Measurements from ENCODE around the gene CDH4. TPM values are rescaled to one million over a fixed set of nuclear protein-coding genes. Genes with fewer than 3 reads are reported as not detected.

The CDH4 gene
- total RNA-seq, 4 donors from 2014 or later = 0.13 to 0.38 (median 0.21) TPM; not detected in 1

DNA sequence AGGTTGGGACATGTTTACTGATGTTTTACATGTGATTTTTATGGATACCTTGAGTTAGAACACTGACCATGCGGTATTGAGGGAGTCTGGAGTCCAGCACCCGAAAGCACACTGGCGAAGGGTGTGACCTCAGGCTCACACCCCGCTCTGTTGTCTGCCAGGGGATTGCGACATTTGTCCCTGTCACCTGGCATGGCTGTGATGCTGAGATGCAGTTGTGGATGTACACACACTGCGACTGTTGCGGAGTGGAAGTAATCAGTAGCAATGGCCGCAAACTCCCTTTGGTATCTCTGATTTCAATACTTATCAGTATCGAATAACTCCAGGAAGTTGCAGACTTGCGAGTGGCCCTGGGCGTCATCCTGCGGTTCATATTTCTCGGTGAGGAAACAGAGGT, 43.2 kb downstream of the CDH4 start:
- intact Hi-C loops (cut with DNase I) = no loop called here

DNA sequence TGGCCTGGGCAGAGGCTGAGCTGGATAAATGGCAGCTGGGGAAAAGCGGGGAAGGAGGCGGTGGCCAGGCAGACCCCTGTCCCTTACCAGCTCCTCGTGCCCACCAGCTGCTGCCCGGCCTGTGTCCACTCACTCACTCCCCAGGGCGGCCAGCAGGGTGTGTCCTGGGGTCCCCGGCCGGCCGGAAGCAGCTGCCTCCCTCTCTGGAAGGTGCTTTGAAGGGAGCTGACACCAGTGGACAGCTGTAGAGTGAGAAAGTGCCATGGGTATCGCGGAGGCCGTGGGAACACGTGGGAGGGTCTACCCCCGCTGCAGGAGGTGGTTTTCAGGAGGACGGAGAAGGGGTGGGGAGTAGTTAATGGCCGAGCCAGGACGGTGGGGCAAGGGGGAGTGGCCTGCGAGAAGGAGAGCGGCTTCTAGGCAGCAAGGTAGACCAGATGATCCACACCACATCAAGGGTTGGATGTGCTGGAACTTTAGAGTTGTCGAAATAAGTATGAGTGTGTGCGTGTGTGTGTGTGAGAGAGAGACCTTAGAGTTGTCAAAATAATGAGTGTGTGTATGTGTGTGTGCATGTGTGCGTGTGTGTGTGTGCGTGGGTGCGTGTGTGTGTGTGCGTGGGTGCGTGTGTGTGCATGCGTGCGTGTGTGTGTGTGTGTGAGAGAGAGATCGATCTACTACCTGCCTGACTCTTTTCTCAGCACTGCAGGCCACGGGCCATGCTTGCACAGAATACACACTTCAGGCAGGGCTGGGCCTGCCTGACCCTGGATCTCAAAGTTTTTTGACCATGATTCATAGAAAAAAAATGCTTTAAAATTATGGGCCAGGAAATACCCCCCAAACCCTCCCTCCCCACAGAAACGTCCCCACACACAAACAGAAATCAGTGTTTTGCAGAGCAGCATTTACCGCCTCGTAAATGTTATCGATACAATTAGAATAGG, 43.9 kb downstream of the CDH4 start:
- Histone ChIP-seq H3K4me3 (no peak overlapping the region), H3K36me3 (no peaks in the 10 kb centered on the region), H3K27ac (no peak overlapping the region), H3K9me3 (no peaks in the 10 kb centered on the region), H3K4me1 (no peaks in the 10 kb centered on the region), H3K27me3 (peaks cover 0 to 4% (median 0%) of the 10 kb centered on the region in 4 donors)
- TF ChIP-seq POLR2A (IDR thresholded peaks at IDR 0.05) = no peak
- DNase-seq = no peak
- WGBS, 2 donors = 61 to 64% methylated on average over 24 to 28 of the region's 33 CpGs
- intact Hi-C loops (cut with DNase I) = no loop called here

More for the DNA sequence above, 43.2 kb downstream of the CDH4 start:
- no peaks in the 10 kb centered on the region for H3K9me3 ChIP-seq
- H3K27me3 ChIP-seq = peaks cover 0 to 4% (median 0%) of the 10 kb centered on the region in 4 donors
- 86 to 87% methylated on average over 13 of the region's 13 CpGs for WGBS, 2 donors
- TF ChIP-seq POLR2A (IDR thresholded peaks at IDR 0.05) (no peak), CTCF (IDR thresholded peaks at IDR 0.05) (no peak)
- no peaks in the 10 kb centered on the region for H3K4me1 ChIP-seq
- no peak overlapping the region for H3K4me3 ChIP-seq
- no peak overlapping the region for H3K27ac ChIP-seq
- no peak for DNase-seq
- H3K36me3 ChIP-seq = no peaks in the 10 kb centered on the region

DNA sequence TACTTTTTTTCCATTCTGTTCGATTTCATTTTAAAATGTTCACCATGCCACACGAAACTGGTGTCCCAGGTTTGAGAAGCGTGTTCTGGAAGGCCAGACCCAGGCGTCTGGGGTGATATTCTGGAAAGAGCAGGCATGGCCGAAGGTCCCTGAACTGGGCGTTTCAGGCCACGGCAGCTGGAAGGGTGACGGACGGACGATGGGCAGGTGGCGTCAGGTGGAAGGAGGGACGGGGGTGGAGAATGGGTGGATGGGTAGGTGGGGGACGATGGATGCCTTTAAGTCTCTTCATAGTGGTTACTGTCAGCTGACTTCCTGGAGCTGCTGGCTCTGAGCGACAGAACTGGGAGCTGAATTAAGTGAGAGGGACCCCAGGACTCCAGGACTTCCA, 44.6 kb downstream of the CDH4 start:
- Histone ChIP-seq H3K36me3 (no peaks in the 10 kb centered on the region), H3K27me3 (peaks cover 0 to 4% (median 0%) of the 10 kb centered on the region in 4 donors), H3K9me3 (no peaks in the 10 kb centered on the region), H3K27ac (no peak overlapping the region), H3K4me3 (no peak overlapping the region), H3K4me1 (no peaks in the 10 kb centered on the region)
- WGBS, 2 donors = 74 to 83% methylated on average over 14 of the region's 14 CpGs
- intact Hi-C loops (cut with DNase I) = no loop called here
- no peak for DNase-seq
- TF ChIP-seq POLR2A (IDR thresholded peaks at IDR 0.05) (no peak), CTCF (IDR thresholded peaks at IDR 0.05) (no peak)

GRCh38 chr20:61297491-61297890, 45.4 kb downstream of the CDH4 start:
- no peak for DNase-seq
- TF ChIP-seq CTCF (IDR thresholded peaks at IDR 0.05) (no peak), POLR2A (IDR thresholded peaks at IDR 0.05) (no peak)
- no peaks in the 10 kb centered on the region for H3K4me1 ChIP-seq
- H3K27ac ChIP-seq = no peak overlapping the region
- H3K4me3 ChIP-seq = no peak overlapping the region
- H3K27me3 ChIP-seq = peaks cover 0 to 4% (median 0%) of the 10 kb centered on the region in 4 donors
- no peaks in the 10 kb centered on the region for H3K9me3 ChIP-seq
- WGBS, 2 donors = 79 to 80% methylated on average over 8 to 13 of the region's 16 CpGs
- H3K36me3 ChIP-seq = no peaks in the 10 kb centered on the region
- intact Hi-C loops (cut with DNase I) = no loop called here

DNA sequence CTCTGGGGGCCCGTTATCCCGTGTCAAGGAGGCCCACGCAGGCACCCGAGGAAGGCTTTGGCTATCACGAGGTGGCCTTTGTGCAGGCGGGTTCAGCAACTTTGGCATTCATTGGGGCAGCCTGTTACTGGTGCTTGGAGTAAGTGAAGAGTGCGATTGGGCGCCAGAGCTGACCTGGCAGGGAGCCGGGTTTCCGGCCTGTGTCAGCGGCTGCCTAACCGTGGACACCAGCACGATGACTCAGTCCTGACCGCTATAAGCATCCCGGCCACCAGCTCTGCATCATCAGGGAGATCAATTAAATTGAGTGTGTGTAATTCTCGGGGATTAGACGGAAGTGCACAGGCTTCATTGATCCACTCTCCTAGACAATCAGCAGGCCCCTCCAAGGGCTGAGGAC, 45.9 kb downstream of the CDH4 start:
- no peak for DNase-seq
- no peaks in the 10 kb centered on the region for H3K9me3 ChIP-seq
- 83 to 84% methylated on average over 11 to 12 of the region's 17 CpGs for WGBS, 2 donors
- H3K4me3 ChIP-seq = no peak overlapping the region
- no peak overlapping the region for H3K27ac ChIP-seq
- intact Hi-C loops (cut with DNase I) = no loop called here
- no peaks in the 10 kb centered on the region for H3K36me3 ChIP-seq
- TF ChIP-seq POLR2A (IDR thresholded peaks at IDR 0.05) = no peak
- no peak for TF ChIP-seq CTCF (IDR thresholded peaks at IDR 0.05)
- peaks cover 0 to 4% (median 0%) of the 10 kb centered on the region in 4 donors for H3K27me3 ChIP-seq
- no peaks in the 10 kb centered on the region for H3K4me1 ChIP-seq
